Lung microvascular endothelial cell (primary cell): ENCODE results near the gene INTS13. TPM values are rescaled to one million over a fixed set of nuclear protein-coding genes. Genes with fewer than 3 reads are reported as not detected.
"Not testable (repeated sequence)": the region's sequence is repeated elsewhere in the genome, so short reads cannot be mapped to it uniquely, and the experiment has no call there.

ENCODE experiments used
- DNase-seq, 2 donors: peaks; one replicate each; pipeline versions ENCODE4 v3.0.0 to v3.0.0-alpha.2; 2010; ENCODE audit warnings: low read depth in 2 of 2
- total RNA-seq: library from RNA; depleted of rRNA; stranded (reverse); fragments of >200 nt; gene quantifications from 2 replicates; pipeline ENCODE4 v1.2.1, GENCODE V29; 2014

Gene INTS13
- total RNA-seq, 1 donor from 2014 or later: 17.3 TPM

DNA sequence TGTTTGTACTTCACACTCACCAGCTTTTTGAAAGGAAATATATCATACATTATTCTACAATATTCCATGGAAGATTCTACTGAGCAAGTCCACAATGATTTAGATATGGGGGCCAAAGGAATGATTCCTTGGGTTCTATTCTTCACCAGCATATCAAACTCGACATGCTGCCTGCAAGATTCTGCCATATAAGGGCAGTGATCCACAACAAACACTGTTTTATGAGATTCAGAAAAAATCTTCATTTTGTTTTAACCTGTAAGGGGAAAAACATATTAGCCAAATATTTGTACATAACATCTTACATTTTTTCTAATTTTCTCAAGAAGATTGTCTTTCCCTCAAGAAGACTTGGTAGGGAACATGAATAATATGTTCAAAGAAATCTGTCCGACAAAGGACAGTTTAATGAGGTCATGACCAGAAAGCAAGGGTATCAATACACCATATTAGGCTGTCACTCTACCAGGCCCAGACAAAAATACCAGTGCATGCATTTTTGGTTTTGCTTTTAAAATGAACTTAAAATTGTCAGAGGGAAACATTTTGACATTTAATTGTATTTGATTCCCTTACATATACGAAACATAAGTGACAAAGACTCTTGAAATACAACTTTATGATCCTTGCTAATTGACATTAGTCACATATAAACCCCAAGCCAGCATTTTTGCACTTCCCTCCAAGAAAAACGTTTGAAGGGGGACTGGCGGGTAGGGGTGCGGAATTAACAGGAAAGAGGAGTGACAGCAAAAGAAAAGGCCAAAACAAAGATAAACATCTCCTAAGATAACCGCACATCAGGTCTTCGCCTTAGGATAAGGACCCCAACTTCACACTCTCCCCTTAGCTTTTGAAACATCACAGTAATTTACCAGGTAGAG is 980 bp downstream of the INTS13 start:
- peak in 1 of 2 donors; percentile 13 for DNase-seq

GRCh38 chr12:26935636-26936378 is 2.0 kb downstream of the INTS13 start:
- peak in 1 of 2 donors; percentile 64 for DNase-seq

DNA sequence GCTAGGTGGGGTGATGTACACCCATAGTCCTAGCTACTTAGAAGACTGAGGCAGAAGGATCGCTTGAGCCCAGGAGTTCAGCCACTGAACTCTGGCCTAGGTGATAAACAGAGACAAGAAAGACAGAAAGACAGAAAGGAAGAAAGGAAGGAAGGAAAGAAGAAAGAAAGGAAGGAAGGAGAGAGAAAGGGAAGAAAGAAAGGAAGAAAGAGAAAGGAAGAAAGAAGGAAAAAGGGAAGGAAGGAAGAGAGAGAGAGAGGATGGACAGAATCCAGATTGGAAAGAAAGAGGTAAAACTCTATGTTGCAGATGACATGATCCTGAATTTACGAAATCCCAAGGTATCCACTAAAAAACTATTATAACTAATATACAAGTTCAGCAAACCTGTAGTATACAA is 8.2 kb downstream of the INTS13 start:
- DNase-seq: no peak

DNA sequence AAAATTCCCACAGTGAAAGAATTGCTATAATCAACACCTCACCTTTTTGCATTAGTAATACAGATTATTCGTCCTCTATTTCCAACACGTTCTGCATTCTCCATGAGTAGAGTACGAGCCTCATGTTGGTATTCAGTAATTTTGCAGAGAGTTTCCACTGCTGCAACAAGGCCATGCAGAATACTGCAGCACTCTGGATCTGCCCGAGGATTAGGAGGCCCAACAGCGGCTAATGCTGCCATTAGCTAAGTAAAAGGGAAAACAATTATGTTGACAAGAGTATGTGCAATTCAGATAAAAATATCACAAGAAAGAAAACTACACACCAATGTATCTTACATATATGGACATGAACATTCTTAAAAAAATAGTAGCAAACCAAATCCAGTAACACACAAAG is 9.1 kb downstream of the INTS13 start:
- DNase-seq: no peak

- DNase-seq: no peak
Measured at GRCh38 chr12:26921886-26922285, 15.9 kb downstream of the INTS13 start.

- DNase-seq: no peak
Measured at GRCh38 chr12:26919216-26919555, 18.6 kb downstream of the INTS13 start.

GRCh38 chr12:26918321-26919215 is 19.2 kb downstream of the INTS13 start:
- DNase-seq: no peak

GRCh38 chr12:26906704-26907103 is 31.1 kb downstream of the INTS13 start:
- DNase-seq: no peak

GRCh38 chr12:26906024-26906423 is 31.8 kb downstream of the INTS13 start:
- DNase-seq: no peak

DNA sequence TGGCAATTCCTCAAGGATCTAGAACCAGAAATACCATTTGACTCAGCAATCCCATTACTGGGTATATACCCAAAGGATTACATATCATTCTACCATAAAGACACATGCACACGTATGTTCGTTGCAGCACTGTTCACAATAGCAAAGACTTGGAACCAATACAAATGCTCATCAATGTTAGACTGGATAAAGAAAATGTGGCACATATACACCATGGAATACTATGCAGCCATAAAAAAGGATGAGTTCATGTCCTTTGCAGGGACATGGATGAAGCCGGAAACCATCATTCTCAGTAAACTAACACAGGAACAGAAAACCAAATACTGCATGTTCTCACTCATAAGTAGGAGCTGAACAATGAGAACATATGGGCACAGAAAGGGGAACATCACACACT is 34.4 kb downstream of the INTS13 start:
- not testable (repeated sequence) for DNase-seq

- no peak for DNase-seq
Measured at GRCh38 chr12:26896913-26897312, 40.9 kb downstream of the INTS13 start.

DNA sequence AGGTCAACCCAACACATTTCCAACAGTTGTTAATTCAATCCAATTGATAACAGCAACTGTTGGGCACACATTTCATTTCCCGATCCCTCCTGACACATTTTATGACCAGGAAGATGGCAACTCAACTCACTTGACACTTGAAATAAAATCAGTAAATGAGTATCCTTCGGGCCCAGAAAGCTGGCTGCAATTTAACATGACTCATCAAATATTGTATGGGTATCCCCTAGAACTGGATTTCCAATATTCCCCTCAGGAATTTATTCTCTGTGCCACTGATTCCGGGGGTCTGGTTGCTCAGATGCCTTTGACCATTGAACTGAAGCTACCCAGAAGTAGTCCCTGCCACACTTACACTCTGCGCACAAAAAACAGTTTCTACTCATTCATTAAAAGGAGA is 42.1 kb downstream of the INTS13 start:
- peak in 1 of 2 donors; percentile 29 for DNase-seq

DNA sequence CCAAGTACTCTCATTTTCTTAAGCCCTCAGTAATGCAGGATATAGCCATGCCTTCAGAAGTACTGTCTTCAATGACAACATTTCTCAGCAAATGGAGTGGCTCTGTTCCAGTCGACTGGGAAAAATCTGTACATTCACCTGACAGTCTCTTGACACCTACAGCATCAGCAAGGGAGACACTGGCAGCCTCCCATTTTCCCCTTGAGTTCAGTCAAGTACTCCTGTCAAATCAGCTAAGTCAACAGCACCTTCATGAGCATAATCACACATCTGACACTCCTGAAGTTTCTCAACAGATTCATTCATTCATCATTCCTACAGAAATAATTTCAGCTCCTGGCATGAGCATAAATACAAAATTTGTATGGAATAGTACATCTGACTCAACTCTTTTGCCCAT is 46.1 kb downstream of the INTS13 start:
- no peak for DNase-seq

DNA sequence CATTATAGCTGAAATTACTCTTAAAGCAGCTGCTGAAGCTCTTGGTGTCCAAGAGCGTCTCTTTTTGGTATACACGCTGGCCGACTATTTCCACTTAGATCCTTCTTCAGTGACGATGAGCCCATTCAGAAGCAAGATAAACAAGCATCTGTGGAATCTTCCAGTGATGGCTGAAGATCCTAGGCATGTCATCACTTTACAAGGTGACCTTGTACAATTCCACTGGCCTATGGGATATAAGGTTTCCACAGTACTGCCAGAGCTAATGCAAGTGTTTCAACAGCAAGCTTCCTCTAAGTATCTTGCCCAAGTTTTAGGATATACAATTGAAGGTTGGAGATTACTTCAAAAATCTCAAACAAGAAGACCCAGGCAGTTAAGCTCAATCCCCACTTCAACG is 47.0 kb downstream of the INTS13 start:
- DNase-seq: no peak

GRCh38 chr12:26884765-26885576 is 52.8 kb downstream of the INTS13 start:
- DNase-seq: peak; percentile 86 to 91

GRCh38 chr12:26880625-26881024 is 57.2 kb downstream of the INTS13 start:
- no peak for DNase-seq

GRCh38 chr12:26878661-26879119 is 59.1 kb downstream of the INTS13 start:
- DNase-seq: peak; percentile 81 to 89

- peak in 1 of 2 donors; percentile 37 for DNase-seq
Measured at GRCh38 chr12:26874501-26875296, 63.1 kb downstream of the INTS13 start.

GRCh38 chr12:26872625-26873024 is 65.2 kb downstream of the INTS13 start:
- DNase-seq: no peak

DNA sequence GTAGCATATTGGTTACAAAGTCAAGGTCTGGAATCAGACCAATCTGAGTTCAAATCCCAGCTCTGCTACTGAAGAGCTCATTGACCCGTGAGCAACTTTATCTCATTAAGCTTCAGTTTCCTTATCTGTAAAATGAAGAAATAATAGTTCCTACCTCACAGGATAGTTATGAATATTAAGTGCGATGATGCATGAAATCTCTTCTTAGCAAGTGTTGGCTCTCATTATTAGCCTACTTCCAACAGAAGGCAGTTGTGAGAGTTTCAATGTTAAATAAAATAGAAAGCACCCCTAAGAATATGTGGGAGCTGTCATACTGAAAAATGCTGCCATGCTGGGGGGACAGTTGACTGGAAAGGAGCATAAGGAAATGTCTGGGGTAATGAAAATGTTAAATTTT is 65.8 kb downstream of the INTS13 start:
- no peak for DNase-seq
